HEK293T (cell line): Measurements from ENCODE around the gene GPR83.

Experiments
- CTCF ChIA-PET: fragments of 350-600 bp; formaldehyde crosslinking; extraction: SDS; loops from one replicate; lab custom pipeline; 2021; ENCODE audit warnings: antibody characterized with exemption, inconsistent platforms; lab: Yijun Ruan, JAX
- POLR2A ChIA-PET: fragments of 350-600 bp; formaldehyde crosslinking; extraction: SDS; loops from one replicate; lab custom pipeline; 2020; ENCODE audit warnings: antibody characterized with exemption, inconsistent platforms; lab: Yijun Ruan, JAX
- DNase-seq: peaks from one replicate; pipeline ENCODE4 v3.0.0; 2012; ENCODE audit warnings: mixed read lengths; ENCODE audit errors: extremely low spot score
- ARNT ChIP-seq: fragments of 450-650 bp; IDR thresholded peaks from 2 replicates; pipeline ENCODE4 v1.6.1; 2017; ENCODE audit warnings: mild to moderate bottlenecking
- BHLHE40 ChIP-seq: fragments of 450-650 bp; IDR thresholded peaks from 2 replicates; pipeline ENCODE4 v1.6.1; 2016; ENCODE audit warnings: mild to moderate bottlenecking, moderate library complexity, borderline replicate concordance
- CTBP1 ChIP-seq: fragments of 450-650 bp; IDR thresholded peaks from 2 replicates; pipeline ENCODE4 v1.6.1; 2016; ENCODE audit warnings: borderline replicate concordance
- ELF4 ChIP-seq: fragments of 450-650 bp; IDR thresholded peaks from 2 replicates; pipeline ENCODE4 v1.6.1; 2017; ENCODE audit warnings: antibody characterized with exemption
- FOXA1 ChIP-seq: fragments of 450-650 bp; IDR thresholded peaks from 2 replicates; pipeline ENCODE4 v1.6.1; 2016; ENCODE audit warnings: mild to moderate bottlenecking
- FOXK2 ChIP-seq: fragments of 450-650 bp; IDR thresholded peaks from 2 replicates; pipeline ENCODE4 v1.6.1; 2016; ENCODE audit warnings: mild to moderate bottlenecking
- FOXM1 ChIP-seq: fragments of 450-650 bp; IDR thresholded peaks from 2 replicates; pipeline ENCODE4 v1.6.1; 2017; ENCODE audit warnings: mild to moderate bottlenecking, borderline replicate concordance
- HDGF ChIP-seq: fragments of 450-650 bp; IDR thresholded peaks from 2 replicates; pipeline ENCODE4 v1.6.1; 2017; ENCODE audit warnings: antibody characterized with exemption, borderline replicate concordance
- L3MBTL2 ChIP-seq: fragments of 450-650 bp; conservative IDR thresholded peaks from 2 replicates; pipeline ENCODE4 v1.6.1; 2016; ENCODE audit warnings: mild to moderate bottlenecking
- LEF1 ChIP-seq: fragments of 450-650 bp; IDR thresholded peaks from 2 replicates; pipeline ENCODE4 v1.6.1; 2017; ENCODE audit warnings: mild to moderate bottlenecking, borderline replicate concordance
- NFRKB ChIP-seq: fragments of 450-650 bp; IDR thresholded peaks from 2 replicates; pipeline ENCODE4 v1.6.1; 2016; ENCODE audit warnings: mild to moderate bottlenecking, moderate library complexity
- PKNOX1 ChIP-seq: fragments of 450-650 bp; IDR thresholded peaks from 2 replicates; pipeline ENCODE4 v1.6.1; 2016
- SP1 ChIP-seq: fragments of 450-650 bp; IDR thresholded peaks from 2 replicates; pipeline ENCODE4 v1.6.1; 2017
- SUZ12 ChIP-seq: fragments of 450-650 bp; IDR thresholded peaks from 2 replicates; pipeline ENCODE4 v1.6.1; 2016; ENCODE audit warnings: mild to moderate bottlenecking
- TARDBP ChIP-seq: fragments of 450-650 bp; IDR thresholded peaks from 2 replicates; pipeline ENCODE4 v1.6.1; 2016
- ZNF384 ChIP-seq: fragments of 450-650 bp; IDR thresholded peaks from 2 replicates; pipeline ENCODE4 v1.6.1; 2016

Gene GPR83

DNA sequence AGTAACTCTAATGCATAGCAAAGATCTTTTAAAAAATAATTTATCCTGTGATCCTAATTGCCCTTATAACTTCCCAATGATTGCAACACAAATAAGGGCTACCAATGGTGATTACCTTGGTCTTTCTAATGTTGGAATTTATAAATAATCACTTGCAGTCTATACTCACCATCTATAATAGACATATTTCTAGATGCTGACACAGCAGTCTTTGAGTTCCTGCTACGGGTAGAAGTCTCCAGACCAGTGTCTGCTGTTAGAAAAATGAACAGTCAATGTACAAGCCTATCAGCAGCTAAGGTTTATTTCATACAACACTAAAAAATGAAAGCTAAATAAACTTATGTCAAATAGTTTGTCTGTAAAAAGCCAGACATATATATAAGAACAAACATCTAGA is 44.4 kb upstream of the GPR83 start:
- TF ChIP-seq ELF4 (no peak), FOXA1 (no peak), HDGF (no peak), LEF1 (no peak), SUZ12 (no peak), FOXK2 (no peak), BHLHE40 (no peak), FOXM1 (no peak), L3MBTL2 (no peak), NFRKB (no peak), TARDBP (no peak), ZNF384 (no peak), SP1 (no peak)
- DNase-seq = no peak
- ChIA-PET CTCF (no interaction called here), POLR2A (no interaction called here)

- DNase-seq = no peak
- CTCF ChIA-PET = no interaction called here
- POLR2A ChIA-PET = no interaction called here
- no peak for TF ChIP-seq PKNOX1
- no peak for TF ChIP-seq HDGF
- TF ChIP-seq LEF1 = no peak
- TF ChIP-seq ZNF384 = no peak
- TF ChIP-seq ARNT = no peak
- no peak for TF ChIP-seq FOXM1
- TF ChIP-seq FOXK2 = no peak
- no peak for TF ChIP-seq CTBP1
- no peak for TF ChIP-seq SP1
- no peak for TF ChIP-seq ELF4
- no peak for TF ChIP-seq FOXA1
- TF ChIP-seq SUZ12 = no peak
- TF ChIP-seq L3MBTL2 = no peak
- TF ChIP-seq TARDBP = no peak
- no peak for TF ChIP-seq NFRKB
- no peak for TF ChIP-seq BHLHE40
Measured at GRCh38 chr11:94433049-94433448, 31.8 kb upstream of the GPR83 start.

- no peak for TF ChIP-seq ZNF384
- no peak for TF ChIP-seq HDGF
- no peak for TF ChIP-seq ARNT
- TF ChIP-seq BHLHE40 = no peak
- TF ChIP-seq TARDBP = no peak
- TF ChIP-seq SP1 = no peak
- TF ChIP-seq PKNOX1 = no peak
- TF ChIP-seq FOXA1 = no peak
- no peak for TF ChIP-seq FOXK2
- TF ChIP-seq L3MBTL2 = no peak
- TF ChIP-seq LEF1 = no peak
- TF ChIP-seq ELF4 = no peak
- TF ChIP-seq CTBP1 = no peak
- no peak for TF ChIP-seq FOXM1
- no peak for TF ChIP-seq NFRKB
- no peak for TF ChIP-seq SUZ12
- DNase-seq = no peak
- ChIA-PET POLR2A (no interaction called here), CTCF (no interaction called here)
Measured at GRCh38 chr11:94424662-94425061, 23.4 kb upstream of the GPR83 start.

GRCh38 chr11:94424011-94424410 is 22.8 kb upstream of the GPR83 start:
- CTCF ChIA-PET = no interaction called here

DNA sequence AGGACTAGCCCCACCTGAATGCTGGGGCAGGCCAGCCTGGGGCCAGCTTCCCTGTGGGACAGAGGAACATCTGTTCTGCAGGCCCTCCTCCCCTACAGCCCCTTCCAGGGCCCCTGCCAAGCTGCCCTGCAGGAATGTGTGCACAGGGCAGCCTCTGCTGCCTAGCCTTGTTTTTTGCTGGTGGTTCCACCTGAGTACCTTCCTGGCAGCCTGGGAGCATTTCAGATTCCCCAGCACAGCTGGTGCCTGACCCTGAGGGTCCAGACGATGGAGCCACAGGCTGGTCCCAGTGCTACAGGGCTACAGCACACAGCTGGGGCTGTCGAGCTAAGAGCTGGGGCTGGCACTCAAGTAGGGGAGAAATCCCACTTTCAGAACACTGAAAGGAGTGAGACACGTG is 22.3 kb upstream of the GPR83 start:
- ChIA-PET POLR2A (no interaction called here), CTCF (no interaction called here)
- no peak for TF ChIP-seq ARNT
- TF ChIP-seq FOXA1 = no peak
- no peak for TF ChIP-seq FOXM1
- TF ChIP-seq LEF1 = no peak
- no peak for TF ChIP-seq SP1
- no peak for TF ChIP-seq ELF4
- no peak for TF ChIP-seq HDGF
- TF ChIP-seq L3MBTL2 = no peak
- TF ChIP-seq BHLHE40 = no peak
- TF ChIP-seq CTBP1 = no peak
- no peak for TF ChIP-seq PKNOX1
- TF ChIP-seq FOXK2 = no peak
- no peak for TF ChIP-seq SUZ12
- TF ChIP-seq ZNF384 = no peak
- TF ChIP-seq TARDBP = no peak
- TF ChIP-seq NFRKB = no peak
- no peak for DNase-seq

More at GRCh38 chr11:94424011-94424410, 22.8 kb upstream of the GPR83 start:
- DNase-seq = no peak
- TF ChIP-seq FOXK2 (no peak), FOXA1 (no peak), L3MBTL2 (no peak), TARDBP (no peak), ZNF384 (no peak), LEF1 (no peak), NFRKB (no peak), HDGF (no peak), PKNOX1 (no peak), FOXM1 (no peak), SP1 (no peak)
- POLR2A ChIA-PET = no interaction called here
